Rectal smooth muscle tissue (tissue), 1 donor: Measurements from ENCODE around the gene SLC43A1.
A peak's percentile ranks its signal among the peaks of the same experiment; 100 is the strongest.

Experiments
- H3K27ac ChIP-seq: one replicate; pipeline ENCODE4 v1.7.0; 2013; ENCODE audit warnings: low read depth, low read length, inconsistent platforms
- H3K27me3 ChIP-seq: one replicate; pipeline ENCODE4 v1.7.0; 2013; ENCODE audit warnings: low read length; ENCODE audit not compliant: control insufficient read depth, insufficient read depth
- H3K36me3 ChIP-seq: one replicate; pipeline ENCODE4 v1.7.0; 2013; ENCODE audit warnings: low read length; ENCODE audit not compliant: control insufficient read depth, insufficient read depth
- H3K4me1 ChIP-seq: one replicate; pipeline ENCODE4 v1.7.0; 2013; ENCODE audit warnings: low read length; ENCODE audit not compliant: control insufficient read depth, insufficient read depth
- H3K4me3 ChIP-seq: one replicate; pipeline ENCODE4 v1.7.0; 2013; ENCODE audit warnings: low read length
- H3K9ac ChIP-seq: one replicate; pipeline ENCODE4 v1.7.0; 2013; ENCODE audit warnings: low read length

Gene SLC43A1

DNA sequence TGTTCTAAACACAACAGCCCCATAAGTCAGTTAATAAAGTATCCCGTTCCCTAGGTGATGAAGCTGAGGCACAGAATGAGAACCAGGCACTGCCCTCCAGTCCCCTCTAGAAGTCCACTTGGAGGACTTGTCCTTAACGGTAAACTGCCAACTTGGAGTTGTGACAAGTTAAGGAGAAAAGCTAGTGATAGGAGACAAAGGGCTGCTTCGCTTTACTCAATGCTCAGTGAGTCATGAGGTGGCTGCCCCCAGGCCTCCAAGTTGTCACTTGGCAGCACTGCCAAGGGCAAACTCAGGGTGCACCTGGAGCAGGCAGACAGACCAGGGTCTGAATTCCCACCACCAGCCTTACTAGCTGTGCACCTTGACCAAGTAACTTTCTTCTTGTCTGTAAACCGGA, 13.5 kb downstream of the SLC43A1 start:
- Histone ChIP-seq H3K9ac (no peak overlapping the region), H3K4me3 (no peak overlapping the region), H3K4me1 (peaks cover 5% of the 10 kb centered on the region), H3K27me3 (no peaks in the 10 kb centered on the region), H3K36me3 (no peaks in the 10 kb centered on the region), H3K27ac (no peak overlapping the region)

DNA sequence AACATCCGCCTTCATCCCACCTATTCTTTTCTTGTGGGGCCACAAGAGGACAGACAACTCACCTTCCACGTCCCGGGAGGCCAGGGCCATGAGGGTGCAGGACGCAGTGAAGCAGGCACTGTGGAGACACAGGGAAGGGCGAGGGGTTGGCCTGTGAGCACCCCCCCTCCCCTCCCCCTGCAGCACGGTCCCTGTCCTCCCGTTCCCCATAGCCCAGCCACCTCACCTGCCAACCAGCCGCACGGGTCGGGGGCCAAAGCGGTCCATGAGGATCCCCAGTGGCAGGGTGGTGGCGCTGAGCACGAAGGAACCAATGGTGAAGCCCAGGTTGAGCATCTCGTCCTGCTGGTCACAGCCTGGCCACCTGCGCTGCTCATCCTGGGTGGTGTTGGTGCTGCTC, 14.6 kb downstream of the SLC43A1 start:
- no peak overlapping the region for H3K27ac ChIP-seq

DNA sequence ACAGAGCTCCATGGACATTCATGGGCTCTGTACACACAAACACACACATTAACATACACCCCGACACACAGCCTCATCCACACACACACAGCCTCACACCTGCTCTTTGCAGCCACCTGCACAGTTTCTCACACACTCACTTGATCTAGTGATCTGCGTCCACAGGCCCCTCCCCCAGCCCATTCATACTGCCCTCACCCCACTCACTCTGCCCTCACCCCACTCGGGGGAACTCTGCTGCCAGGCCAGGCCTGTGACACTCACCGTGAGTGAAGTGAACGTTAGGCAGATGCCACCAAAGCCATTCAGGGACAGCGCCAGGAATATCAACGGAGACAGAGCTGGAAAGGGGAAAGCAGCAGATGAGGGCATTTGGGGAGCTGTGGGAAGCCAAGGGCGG, 15.0 kb downstream of the SLC43A1 start:
- peaks cover 5% of the 10 kb centered on the region for H3K4me1 ChIP-seq
- no peaks in the 10 kb centered on the region for H3K27me3 ChIP-seq
- H3K4me3 ChIP-seq = no peak overlapping the region
- no peak overlapping the region for H3K9ac ChIP-seq
- peak overlapping the region; percentile 48 for H3K27ac ChIP-seq
- H3K36me3 ChIP-seq = no peaks in the 10 kb centered on the region

More for the DNA sequence above, 14.6 kb downstream of the SLC43A1 start:
- Histone ChIP-seq H3K27me3 (no peaks in the 10 kb centered on the region), H3K4me3 (no peak overlapping the region), H3K9ac (no peak overlapping the region), H3K4me1 (peaks cover 5% of the 10 kb centered on the region), H3K36me3 (no peaks in the 10 kb centered on the region)

DNA sequence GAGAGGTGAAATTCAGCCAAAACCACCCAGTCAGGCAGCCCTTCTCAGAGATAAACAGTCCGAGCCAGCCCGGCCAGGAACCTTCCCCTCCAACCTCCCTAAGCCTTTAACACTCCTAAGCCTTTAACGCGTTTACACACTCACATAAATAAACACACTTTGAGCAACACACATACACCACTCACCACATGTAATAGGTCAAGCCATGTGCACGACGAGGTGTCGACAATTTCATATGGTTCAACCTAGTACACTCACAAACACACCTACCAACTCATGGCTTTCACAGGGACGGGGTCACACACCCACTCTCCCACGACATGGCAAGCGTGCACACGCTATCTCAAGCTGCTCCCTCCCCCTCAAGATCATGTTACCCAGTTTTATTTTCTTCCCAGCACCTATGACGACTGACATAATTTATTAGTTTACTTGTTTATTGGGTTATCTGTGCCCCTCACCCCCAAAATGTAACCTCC, 15.5 kb downstream of the SLC43A1 start:
- Histone ChIP-seq H3K9ac (no peak overlapping the region), H3K4me1 (peaks cover 5% of the 10 kb centered on the region), H3K4me3 (peak overlapping the region; percentile 66), H3K27me3 (no peaks in the 10 kb centered on the region), H3K27ac (peak overlapping the region; percentile 48), H3K36me3 (no peaks in the 10 kb centered on the region)

DNA sequence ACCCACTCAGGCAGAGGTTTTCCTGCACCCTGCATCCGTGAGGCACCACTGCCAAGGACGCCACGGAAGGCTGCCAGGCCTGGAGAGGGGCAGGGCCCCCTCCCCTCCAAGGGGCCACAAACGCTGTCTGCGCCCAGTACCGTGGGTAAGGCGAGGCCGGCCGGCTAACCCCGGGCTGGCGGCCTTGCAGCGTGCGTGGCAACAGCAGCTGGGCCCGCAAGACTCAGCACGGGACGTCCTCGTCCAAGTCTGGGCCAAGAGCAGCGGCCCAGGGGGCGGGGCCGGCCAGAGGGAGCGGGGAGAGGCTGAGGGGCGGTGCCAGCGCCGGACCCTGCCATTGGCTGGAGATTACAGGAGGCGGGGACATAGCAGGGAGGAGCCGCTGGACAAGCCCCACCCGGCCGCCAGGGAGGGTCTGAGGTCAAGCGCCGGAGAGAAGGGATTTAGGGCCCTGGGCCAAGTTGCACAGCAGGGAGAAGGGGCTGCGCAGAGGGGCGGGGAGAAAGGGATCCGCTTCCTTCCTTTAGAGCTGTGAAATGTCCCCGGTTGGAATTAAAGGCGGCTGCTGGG, 16.0 kb downstream of the SLC43A1 start:
- Histone ChIP-seq H3K9ac (peak overlapping the region; percentile 17), H3K27ac (peak overlapping the region; percentile 48), H3K4me3 (peak overlapping the region; percentile 66), H3K36me3 (no peaks in the 10 kb centered on the region), H3K27me3 (no peaks in the 10 kb centered on the region), H3K4me1 (peaks cover 5% of the 10 kb centered on the region)

DNA sequence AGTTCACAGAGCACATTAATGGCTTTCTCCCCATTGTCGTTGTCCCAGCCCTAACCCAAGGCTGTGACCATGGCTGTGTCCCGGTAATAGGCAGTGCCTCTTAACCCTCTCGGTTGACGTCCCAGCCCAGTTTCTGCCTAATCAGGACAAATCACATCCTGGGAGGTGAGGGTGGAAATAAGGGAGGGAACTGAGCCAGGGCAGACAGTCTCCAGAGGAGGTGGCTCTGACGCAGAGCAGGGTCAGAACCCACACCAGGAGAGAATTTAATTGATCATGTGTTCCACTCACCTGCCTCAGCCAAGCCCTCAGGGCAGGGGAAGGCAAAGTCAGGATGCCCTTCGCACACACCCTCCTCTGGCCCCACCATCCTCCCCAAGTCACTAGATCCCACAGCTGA, 17.0 kb downstream of the SLC43A1 start:
- Histone ChIP-seq H3K27me3 (no peaks in the 10 kb centered on the region), H3K4me3 (no peak overlapping the region), H3K9ac (no peak overlapping the region), H3K4me1 (peaks cover 5% of the 10 kb centered on the region), H3K27ac (no peak overlapping the region), H3K36me3 (peaks cover 3% of the 10 kb centered on the region)

DNA sequence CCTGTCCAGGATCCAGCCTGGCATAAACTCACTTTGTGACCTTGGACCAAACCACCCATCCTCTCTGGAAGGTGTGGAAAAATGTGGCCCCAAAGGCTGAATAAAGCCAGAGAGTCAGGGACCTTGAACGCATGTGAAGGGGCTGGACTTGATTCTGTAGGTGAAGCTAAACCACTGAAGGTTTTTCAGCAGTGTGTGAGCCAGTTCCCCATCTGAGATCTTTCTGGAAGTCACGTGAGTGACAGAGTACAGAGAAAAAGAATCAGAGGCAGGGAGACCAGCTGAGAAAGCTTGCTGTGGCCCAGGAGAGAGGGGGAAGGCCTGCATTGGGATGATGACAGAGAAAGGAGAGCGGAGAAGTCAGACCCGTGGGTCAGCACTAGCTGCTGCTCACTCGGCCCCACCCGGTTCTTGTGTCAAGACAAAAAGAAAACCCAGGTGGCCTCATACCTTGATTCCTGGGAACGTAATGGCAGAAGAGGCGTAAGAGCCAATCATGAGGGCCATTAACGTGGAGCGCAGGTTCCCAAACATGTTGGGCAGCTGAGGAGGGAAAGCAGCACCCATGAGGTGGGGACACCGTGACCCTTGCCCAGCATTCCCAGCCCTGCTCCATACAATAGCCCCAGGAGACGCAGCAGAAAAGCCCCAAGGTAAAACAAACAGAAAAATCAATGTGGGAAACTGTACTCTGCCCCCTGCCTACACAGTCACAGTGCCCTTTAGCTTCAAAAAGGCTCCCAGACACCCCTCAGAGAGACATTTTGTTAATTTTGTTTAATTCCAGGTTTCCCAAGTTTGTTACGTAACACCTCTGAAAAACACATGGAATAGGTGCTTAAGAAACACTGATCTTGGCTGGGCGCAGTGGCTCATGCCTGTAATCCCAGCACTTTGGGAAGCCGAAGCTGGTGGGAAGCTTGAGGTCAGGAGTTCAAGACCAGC, 17.9 kb downstream of the SLC43A1 start:
- Histone ChIP-seq H3K36me3 (peaks cover 3% of the 10 kb centered on the region), H3K27ac (no peak overlapping the region), H3K4me1 (peaks cover 5% of the 10 kb centered on the region), H3K27me3 (no peaks in the 10 kb centered on the region), H3K4me3 (no peak overlapping the region), H3K9ac (no peak overlapping the region)

DNA sequence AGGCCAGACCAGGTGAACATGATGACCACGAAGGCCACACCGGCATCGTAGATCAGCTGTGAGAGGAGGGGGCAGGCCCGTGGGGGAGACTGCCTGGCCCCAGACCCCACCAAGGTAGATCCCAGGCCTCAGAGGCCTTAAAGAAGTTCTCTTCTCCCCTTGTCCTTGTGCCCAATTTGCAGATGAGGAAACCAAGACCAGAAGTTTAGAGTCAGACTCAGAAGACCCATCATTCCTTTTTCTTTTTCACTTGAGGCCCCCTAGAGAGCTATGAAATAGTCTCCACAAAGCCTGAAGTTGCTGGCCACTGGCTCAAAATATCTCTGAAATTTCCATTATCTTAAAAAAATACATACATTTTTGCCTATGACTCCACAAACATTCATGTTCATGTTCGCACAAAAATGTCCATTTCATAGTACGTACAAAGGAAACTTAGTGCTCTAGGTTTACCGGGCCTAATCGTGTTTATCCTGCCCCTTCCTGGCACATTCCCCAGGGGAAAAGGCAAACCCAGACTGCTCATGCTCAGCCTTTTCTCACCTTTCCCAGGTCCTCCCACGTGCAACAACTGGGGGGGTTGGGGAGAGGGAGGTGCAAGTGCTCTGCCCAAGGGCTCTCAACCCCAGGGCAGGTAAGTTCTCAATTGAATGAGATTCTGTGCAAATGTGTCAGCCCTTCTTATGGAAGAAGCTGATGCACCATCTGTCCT, 19.2 kb downstream of the SLC43A1 start:
- H3K4me3 ChIP-seq = no peak overlapping the region
- no peak overlapping the region for H3K27ac ChIP-seq
- H3K36me3 ChIP-seq = peaks cover 5% of the 10 kb centered on the region
- H3K27me3 ChIP-seq = no peaks in the 10 kb centered on the region
- no peak overlapping the region for H3K9ac ChIP-seq
- H3K4me1 ChIP-seq = peaks cover 5% of the 10 kb centered on the region

DNA sequence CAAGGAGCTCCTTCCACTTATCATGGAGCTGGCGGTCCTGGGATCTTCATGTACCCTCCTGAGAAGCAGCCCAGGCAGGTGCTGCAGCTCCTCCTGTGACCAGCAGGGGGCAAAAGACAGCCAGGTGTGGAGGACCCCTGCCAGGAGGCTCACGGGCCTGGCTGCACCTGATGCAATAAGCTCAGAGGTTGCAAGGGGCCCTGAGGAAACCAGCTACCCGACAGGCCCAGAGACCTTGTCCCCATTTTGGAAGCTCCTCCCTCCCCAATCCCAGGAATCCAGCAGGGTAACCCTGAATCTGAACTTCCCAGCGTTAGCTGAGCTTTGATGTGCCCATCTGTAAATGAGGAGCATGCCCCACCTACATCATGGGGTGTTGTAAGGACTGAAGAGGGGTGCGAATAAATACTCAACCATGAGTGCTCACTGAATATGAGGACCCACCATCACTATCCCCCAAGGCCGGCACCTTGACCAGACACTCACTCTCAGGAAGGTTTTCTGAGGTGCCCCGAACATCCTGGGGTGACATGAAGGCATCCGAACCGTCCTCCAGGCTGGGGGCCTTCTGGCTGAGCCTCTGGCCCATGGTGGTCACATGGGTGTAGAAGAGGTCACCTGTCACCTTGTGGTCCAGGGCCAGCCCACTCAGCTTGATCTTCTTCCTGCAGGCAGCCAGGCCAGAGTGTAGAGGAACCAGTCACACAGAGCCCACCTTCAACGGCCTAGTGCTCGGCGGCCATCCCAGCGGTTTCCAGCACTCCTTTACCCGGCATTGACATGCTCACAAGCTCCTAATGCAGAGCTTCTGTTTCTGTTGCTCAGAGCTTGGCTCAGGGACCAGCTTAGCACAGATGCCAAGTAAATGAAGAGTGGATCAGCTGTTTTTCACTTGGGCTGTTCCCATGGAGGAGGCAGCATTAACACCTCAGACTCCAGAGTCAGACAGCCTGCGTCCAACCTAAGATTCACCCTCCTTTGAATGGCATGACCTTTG, 21.7 kb downstream of the SLC43A1 start:
- Histone ChIP-seq H3K4me1 (no peaks in the 10 kb centered on the region), H3K27me3 (no peaks in the 10 kb centered on the region), H3K4me3 (no peak overlapping the region), H3K27ac (no peak overlapping the region), H3K9ac (no peak overlapping the region), H3K36me3 (peaks cover 19% of the 10 kb centered on the region)

DNA sequence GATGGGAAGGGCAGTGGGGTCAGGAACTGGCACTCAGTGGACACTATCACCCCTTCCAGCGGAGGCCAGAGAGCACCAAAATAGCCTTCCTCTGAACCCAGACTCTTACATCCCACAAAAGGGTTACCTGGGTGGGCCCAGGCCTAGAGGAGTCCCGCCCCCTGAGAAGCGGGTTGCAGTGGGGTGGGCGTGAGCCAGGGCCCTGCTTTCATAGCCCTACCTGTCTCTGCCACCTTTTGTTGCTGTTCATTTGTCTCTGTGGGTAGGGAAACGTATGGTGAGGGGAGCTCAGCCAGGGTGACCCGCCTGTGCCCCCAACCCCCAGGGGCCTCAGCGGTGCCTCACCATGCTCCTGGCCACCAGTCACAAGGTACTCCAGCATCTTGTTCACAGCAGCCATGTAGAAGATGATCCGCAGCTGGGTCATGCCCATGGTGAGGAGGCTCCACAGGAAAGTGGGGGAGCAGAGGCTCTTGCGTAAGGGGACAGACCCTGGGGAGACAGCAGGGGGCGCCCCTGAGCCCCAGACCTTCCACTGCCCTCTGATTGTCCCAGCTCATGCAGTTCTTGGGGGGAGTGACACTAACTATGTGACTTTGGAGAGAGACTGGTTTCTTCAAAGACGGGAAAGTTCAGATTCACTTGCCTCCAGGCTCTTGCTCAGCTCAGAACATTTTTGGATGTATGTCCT, 24.0 kb downstream of the SLC43A1 start:
- H3K9ac ChIP-seq = no peak overlapping the region
- no peak overlapping the region for H3K27ac ChIP-seq
- no peaks in the 10 kb centered on the region for H3K27me3 ChIP-seq
- peaks cover 26% of the 10 kb centered on the region for H3K36me3 ChIP-seq
- H3K4me3 ChIP-seq = no peak overlapping the region
- no peaks in the 10 kb centered on the region for H3K4me1 ChIP-seq
